GM18499 (cell line): ENCODE measurements around the gene VEGFA.

Source experiments
- ATAC-seq: cut with Tn5 transposase; IDR thresholded peaks from one replicate; pipeline ENCODE4 v1.9.1; 2021; ENCODE audit warnings: moderate number of reproducible peaks; ENCODE audit not compliant: insufficient read depth, unreplicated experiment

VEGFA gene

GRCh38 chr6:43769526-43770371, at the start of gene VEGFA:
Gene VEGFA, plus strand, starts transcription at chr6:43770211.
- no peak for ATAC-seq

DNA sequence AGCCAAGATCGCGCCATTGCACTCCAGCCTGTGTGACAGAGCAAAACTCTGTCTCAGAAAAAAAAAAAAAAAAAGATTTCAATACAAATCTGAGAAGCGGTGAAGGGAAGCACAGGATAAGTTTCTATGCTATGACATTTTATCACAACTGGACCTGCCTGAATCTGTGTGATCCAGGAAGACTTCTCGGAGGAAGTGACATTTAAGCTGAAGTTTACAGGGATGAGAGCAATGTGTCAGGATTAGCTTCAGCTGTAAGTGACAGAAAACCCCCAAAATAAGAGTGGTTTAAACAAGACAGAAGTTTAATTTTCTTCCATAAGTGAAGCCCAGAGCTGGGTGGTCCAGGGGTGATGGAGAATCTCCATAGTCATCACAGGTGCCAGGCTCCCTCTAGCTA, 49.0 kb upstream of the VEGFA start:
- ATAC-seq = no peak

DNA sequence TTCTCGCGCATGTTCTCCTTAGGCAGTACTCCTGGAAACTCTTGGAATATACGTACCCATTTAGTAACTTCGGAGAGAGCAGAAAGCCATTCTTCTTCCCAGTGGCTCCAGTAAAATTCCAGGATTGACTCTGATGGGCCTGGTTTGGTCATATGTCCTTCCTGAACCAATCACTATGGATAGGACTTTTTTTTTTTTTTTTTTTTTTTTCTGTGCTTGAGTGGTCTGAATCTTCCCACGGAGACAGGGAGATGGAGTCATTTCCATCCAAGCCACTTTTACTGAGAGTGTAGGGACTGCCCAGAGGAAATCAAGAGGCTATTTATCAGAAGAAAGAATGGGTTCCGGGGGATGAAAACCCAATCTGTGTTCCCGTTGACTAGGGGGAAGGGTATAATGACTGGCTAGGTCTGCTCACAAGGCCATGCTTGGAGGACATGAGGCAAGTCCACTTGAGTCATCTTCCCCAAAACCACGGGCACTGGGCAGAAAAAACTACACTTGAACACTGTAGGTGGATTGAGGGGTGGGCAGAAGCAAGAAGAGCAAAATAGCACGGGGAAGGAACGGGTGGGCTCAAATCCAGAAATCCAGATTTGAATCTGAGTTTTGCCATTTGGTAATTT, 47.0 kb upstream of the VEGFA start:
- no peak for ATAC-seq

DNA sequence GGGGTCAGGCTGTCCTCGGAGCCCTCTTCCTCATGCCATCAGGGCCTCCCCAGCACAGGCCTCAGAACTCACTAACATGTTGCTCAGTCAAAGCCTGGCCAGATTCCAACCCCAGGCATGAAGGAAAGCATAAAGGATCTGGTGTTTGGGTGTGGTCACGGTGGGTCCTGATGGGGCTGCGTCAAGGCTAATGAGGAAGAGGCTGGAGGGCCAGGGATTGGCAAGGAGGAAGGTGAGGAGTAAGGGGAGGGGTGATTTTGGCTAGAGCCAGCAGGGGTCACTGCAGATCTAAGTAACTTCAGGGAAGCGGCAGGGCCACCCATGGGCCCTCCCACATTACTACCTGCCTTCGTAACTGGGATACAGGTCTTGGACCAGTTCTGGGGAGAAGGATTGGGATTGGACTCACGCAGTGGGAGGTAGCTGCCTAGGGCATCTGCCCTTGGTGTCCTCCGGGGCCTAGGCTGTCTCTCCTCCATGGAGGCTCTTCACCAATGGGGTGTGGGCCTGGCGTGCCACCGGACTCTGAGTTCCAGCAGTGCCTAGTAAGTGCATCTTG, 46.2 kb upstream of the VEGFA start:
- ATAC-seq = peak; percentile 38

DNA sequence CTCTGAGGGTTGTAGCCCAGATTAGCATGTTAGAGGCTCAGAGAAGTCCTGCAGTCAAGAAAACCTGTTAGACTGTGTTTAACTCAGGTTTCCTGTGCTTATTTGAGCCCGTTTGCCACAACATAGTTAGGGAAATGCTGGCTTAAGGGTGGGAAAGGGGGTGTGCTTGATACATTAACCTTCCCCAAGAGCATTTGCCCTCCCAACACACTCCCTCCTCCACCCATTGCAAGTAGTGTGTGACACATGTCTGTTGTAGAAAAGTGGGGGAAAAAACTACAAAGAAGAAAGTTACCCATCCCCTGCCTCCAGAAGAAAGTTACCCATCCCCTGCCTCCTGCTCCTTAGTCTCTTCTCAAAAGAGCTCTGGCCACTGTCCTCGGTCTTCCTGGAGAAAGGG, 45.7 kb upstream of the VEGFA start:
- no peak for ATAC-seq

DNA sequence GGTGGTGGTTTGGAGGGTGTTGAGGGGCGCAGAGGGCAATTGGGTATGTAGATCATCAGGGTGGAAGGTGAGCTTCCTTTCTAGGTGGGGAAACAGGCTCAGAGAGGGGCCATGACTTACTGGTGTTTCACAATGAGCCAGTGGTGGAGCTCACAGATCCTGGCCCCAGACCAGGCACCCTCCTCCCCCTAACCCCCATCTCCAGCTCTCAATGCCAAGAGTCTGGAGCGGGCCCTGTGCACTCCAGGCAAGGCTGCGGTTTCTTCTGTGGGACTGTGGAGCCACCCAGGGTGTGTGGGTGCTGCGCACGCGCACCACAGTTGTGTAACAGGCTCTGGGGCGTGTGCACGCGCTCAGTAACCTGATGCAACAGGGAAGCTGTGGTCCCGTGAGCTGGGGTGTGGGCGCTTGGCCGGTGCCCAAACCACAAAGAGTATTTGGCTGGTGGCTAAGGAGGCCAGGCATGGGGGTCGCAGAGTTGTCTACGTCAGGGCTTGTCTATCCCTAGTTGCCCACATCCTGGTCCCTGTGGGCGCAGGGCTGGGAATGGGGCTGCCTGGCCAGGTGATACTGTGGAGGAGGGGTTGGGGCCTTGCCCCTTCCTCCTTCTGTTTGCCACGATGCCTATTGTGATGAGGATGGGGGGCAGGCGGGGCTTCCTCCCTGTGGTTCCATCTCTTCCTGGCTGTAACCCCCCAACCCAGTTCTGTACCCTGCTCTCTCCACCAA, 44.9 kb upstream of the VEGFA start:
- ATAC-seq = no peak

DNA sequence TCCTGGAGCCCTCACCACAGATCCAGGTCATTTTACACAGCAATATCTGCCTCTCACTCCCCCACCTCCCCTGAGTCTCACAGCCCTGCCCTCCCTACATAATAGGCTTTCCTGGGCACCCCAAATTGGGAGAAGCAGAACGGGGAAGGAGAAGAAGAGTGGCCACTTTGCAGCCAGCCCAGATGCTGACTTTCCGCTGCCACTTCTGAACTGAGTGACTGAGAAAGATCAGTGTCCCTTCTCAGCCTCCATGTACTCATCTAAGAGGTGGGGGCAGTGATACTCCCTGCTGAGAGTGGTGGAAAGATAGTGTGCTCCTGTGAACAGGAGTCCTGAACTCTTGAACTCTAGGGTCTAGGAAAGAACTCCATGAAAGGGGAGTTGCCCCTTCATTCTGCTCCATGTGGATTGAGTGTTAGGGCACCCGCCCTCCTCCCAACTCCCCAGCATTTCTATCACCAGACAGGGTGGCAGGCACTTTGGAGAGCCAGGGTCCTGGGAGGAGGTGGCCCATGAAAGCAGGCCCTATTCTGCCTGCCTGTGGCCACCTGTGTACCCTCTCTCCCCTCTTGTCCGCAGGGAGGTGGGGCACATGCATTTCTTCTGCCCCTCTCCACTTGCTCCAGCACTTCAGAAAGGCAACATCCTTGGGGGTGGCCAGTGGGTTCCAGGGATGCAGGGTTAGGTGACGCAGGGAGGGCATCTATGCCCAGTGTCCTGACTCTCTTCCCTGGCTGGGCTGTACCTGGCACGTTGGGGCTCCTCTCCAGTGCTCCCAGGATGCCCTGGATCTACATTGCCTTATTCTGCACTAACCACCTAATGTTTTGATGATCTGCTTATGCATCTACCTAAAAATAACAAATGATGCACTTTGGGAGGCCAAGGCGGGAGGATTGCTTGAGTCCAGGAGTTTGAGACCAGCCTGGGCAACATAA, 44.1 kb upstream of the VEGFA start:
- no peak for ATAC-seq

- ATAC-seq = no peak
Observed at GRCh38 chr6:43727634-43728033, 42.4 kb upstream of the VEGFA start.

DNA sequence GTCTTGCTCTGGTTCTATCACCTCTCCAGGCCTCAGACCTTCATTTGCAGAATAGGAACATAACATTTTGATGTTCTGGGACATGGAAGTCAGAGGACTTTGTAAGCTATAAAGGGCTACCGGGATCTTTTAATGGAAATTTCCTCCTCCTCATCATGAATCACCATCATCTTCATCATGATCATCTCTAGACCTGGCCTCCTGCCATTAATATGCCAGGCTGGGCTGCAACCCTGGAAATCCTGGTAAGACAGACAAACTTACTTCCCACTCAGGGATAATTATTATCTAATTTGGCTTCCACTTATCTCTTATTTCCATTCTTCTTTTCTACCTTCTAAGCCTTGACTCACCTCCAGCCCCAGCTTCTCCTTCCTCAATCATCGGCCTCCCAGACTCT, 41.4 kb upstream of the VEGFA start:
- ATAC-seq = no peak

DNA sequence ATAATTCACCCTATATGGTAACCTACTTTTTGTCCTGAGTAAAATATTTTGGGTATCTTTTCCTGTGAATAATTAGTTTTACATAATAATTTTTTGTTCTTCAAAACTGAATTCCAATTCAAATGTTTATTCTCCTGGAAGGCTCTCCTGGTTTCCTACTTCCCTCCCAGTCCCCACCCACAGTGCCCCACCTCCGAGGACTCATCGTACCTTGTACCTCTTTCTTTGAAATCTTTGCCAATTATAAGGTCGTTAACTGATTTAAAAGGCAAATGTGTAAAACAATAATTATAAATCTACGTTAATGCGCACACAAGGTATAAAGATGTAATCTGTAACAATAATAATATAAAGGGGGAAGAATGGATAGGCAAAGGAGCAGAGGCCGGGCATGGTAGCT, 40.5 kb upstream of the VEGFA start:
- ATAC-seq = no peak

DNA sequence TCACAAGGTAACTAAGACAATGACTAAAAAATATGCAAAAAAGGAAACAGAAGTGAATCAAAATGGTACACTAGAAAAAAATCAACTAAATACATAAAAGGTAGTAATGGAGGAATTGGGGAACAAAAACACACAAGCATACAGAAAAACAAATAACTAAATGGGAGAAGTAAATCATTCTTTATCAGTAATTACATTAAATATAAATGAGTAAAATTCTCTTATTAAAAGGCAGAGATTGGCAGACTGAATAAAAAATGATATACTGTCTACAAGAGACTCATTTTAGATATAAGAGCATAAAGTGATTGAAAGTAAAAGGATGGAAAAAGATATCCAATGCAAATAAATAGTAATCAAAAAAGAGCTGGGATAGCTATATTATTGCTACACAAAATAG, 39.4 kb upstream of the VEGFA start:
- no peak for ATAC-seq

GRCh38 chr6:43733471-43734293, 36.3 kb upstream of the VEGFA start:
- no peak for ATAC-seq

- ATAC-seq = no peak
Observed at GRCh38 chr6:43734294-43734665, 35.7 kb upstream of the VEGFA start.

DNA sequence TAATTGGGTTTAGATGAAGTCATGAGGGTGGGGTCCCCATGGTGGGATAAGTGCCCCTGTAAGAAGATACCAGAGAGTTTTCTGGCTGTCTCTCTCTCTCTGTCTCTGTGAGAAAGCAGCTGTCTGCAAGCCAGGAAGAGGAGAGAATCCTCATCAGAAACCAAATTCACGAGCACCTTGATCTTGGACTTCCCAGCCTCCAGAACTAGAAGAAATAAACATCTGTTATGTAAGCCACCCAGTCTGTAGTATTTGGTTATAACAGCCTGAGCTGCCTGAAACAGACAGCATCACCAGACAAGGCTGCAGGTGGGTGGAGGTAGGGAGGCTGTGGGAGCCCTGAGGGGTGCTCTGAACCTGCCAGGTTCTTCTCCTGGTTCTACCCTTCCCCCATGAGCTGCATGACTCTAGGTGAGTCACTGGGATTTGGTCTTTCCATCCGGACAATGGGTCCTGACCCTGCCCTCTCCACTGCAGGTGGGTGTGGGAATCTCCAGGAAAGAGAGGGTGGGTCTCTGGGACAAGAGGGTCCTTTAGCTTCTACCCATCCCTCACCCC, 34.3 kb upstream of the VEGFA start:
- ATAC-seq = no peak

DNA sequence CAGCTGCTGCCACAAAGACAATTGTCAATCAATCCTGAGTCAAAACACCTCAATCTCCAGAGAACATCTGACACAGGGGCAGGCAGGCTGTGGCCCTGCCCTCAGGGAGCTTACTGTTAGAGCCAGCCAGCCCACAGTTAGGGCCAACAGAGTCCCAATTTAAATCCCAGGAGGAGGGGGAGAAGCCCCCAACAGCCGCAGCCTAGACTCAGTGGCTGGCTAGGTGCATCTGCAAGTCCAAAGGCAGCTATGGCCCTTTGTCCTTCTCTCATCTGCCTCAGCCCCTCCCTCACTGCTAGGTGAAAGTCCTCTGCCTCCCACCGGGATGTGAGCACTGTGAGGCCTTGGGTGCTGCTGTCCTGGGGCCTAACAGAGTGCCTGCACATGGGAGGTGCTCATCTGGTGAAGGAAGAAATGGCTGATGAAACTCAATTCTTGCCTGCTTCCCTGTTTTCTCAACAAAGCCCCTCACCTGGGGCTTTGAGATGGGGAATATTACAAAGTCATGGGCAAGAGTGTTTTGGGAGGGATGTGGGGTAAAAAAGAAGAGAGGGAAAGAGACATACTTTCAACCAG, 33.7 kb upstream of the VEGFA start:
- no peak for ATAC-seq

- no peak for ATAC-seq
Observed at GRCh38 chr6:43736844-43737243, 33.2 kb upstream of the VEGFA start.

DNA sequence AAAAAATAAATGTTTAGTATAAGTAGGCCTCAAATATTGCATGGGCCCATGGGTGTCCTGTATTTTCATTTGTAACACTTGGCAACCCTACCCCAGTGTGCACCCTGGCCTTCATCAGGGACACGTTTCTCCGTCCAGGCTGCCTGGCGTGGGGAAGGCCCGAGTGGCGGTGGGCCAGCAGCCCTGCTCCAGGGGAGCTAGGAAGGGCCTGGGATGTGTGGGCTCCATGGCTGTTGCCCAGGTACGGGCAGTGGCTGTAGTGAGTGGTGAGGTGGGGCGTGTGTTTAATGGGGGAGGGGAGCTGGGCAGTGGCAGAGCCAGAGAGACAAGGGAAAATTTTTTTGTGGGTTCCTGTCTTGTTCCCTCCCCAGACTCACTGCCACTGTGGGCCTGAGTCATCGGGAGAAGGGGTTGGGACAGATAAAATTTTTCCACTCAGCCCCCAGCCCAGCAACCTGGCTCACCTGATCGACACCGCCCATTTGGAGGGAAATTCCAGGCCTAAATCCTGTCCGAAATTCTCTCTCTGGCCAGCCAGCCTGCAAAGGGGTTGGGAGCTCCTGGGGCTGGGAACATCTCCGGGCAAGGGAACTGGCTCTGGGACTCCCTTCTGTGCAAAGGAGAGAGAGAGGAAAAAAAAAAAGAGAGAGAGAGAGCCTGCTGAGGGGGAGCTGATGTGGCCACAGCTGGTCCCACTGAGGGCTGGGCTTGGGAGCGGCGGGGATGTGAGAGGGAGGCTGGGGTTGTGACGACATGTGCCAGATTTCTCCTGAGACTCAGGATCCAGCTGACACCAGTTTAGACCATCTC, 32.5 kb upstream of the VEGFA start:
- no peak for ATAC-seq

DNA sequence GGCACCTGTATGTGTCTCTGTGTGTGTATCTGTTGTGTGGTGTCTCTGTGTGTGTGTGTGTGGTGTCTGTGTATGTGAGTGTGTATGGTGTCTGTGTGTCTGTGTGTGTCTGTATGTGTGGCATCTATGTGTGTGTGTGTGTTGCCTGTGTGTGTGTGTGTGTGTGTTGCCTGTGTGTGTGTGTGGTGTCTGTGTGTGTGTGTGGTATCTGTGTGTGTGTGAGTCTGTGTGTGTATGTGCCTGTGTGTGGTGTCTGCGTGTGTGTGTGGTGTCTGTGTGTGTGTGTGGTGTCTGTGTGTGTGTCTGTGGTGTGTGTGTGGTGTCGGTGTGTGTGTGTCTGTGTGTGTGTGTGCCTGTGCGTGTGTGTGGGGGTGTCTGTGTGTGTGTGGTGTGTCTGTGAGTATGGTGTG, 31.7 kb upstream of the VEGFA start:
- no peak for ATAC-seq
